SU-DHL-6 (cell line): Measurements from ENCODE around the gene ZNF532.

ENCODE experiments used
- H2AFZ ChIP-seq: fragments of 200-600 bp; sonication (generic); 2 replicates; pipeline ENCODE4 v1.6.1; 2014; ENCODE audit warnings: low read depth, mild to moderate bottlenecking, moderate library complexity, mixed read lengths, antibody characterized with exemption, low read length; ENCODE audit not compliant: severe bottlenecking
- H3F3A ChIP-seq: fragments of 200-600 bp; shearing (Covaris generic); 2 replicates; pipeline ENCODE4 v1.6.0; 2016; ENCODE audit warnings: antibody characterized with exemption, mild to moderate bottlenecking; ENCODE audit not compliant: insufficient read depth
- H3K27ac ChIP-seq: fragments of 200-600 bp; sonication (generic); 2 replicates; pipeline ENCODE4 v1.5.1; 2016; ENCODE audit warnings: low read depth, mild to moderate bottlenecking, low read length, moderate library complexity, mixed read lengths
- H3K27me3 ChIP-seq: fragments of 200-600 bp; sonication (generic), shearing (Covaris generic); 2 replicates; pipeline ENCODE4 v1.6.0; 2014; ENCODE audit warnings: mild to moderate bottlenecking, low read length
- H3K36me3 ChIP-seq: fragments of 200-600 bp; sonication (generic); 2 replicates; pipeline ENCODE4 v1.6.1; 2014; ENCODE audit warnings: mild to moderate bottlenecking, low read length, mixed read lengths
- H3K4me2 ChIP-seq: fragments of 300-600, 200-600 bp; shearing (Covaris generic), sonication (generic); 2 replicates; pipeline ENCODE4 v1.6.0; 2014; ENCODE audit warnings: low read length, low read depth, mild to moderate bottlenecking; ENCODE audit not compliant: poor library complexity, severe bottlenecking
- H3K4me3 ChIP-seq: fragments of 200-600 bp; sonication (generic); 2 replicates; pipeline ENCODE4 v1.5.1; 2014; ENCODE audit warnings: antibody characterized with exemption, low read length, mild to moderate bottlenecking, mixed read lengths; ENCODE audit not compliant: insufficient read depth, poor library complexity, severe bottlenecking
- H3K79me2 ChIP-seq: fragments of 200-600 bp; sonication (generic); 2 replicates; pipeline ENCODE4 v1.6.1; 2014; ENCODE audit warnings: mild to moderate bottlenecking, low read length, moderate library complexity; ENCODE audit not compliant: insufficient read depth
- H3K9ac ChIP-seq: fragments of 200-600 bp; sonication (generic); 2 replicates; pipeline ENCODE4 v1.7.0; 2014; ENCODE audit warnings: mild to moderate bottlenecking, low read length
- H3K9me2 ChIP-seq: fragments of 200-600 bp; sonication (generic); replicated peaks from 2 replicates; pipeline ENCODE4 v1.6.1; 2014; ENCODE audit warnings: low read length; ENCODE audit not compliant: insufficient read depth
- H3K9me3 ChIP-seq: fragments of 200-600 bp; sonication (generic); 2 replicates; pipeline ENCODE4 v1.6.1; 2014; ENCODE audit warnings: low read length, mixed read lengths; ENCODE audit not compliant: insufficient read depth
- H4K20me1 ChIP-seq: fragments of 200-600 bp; sonication (generic); 2 replicates; pipeline ENCODE4 v1.6.1; 2014; ENCODE audit warnings: low read depth, mild to moderate bottlenecking, antibody characterized with exemption, low read length, moderate library complexity, mixed read lengths
- CTCF ChIP-seq: fragments of 200-600 bp; sonication (generic); IDR thresholded peaks from one replicate; pipeline ENCODE4 v1.5.1; 2017; ENCODE audit warnings: antibody characterized with exemption, mild to moderate bottlenecking, low read length, moderate library complexity; ENCODE audit not compliant: insufficient read depth, poor library complexity, severe bottlenecking
- EZH2phosphoT487 ChIP-seq: fragments of 200-600 bp; sonication (generic), shearing (Covaris generic); conservative IDR thresholded peaks from 2 replicates; pipeline ENCODE4 v1.6.1; 2018; ENCODE audit warnings: mild to moderate bottlenecking, antibody characterized with exemption, low read length, moderate library complexity, mixed read lengths

ZNF532 gene

GRCh38 chr18:58898010-58898799 is 33.5 kb downstream of the ZNF532 start:
- Histone ChIP-seq H2AFZ (no peak overlapping the region), H3K9me2 (no peaks in the 10 kb centered on the region), H4K20me1 (no peaks in the 10 kb centered on the region), H3K27me3 (no peaks in the 10 kb centered on the region), H3K9me3 (no peaks in the 10 kb centered on the region), H3K9ac (peak overlapping the region; percentile 76), H3K4me2 (peak overlapping the region; percentile 90), H3F3A (peaks cover 76% of the 10 kb centered on the region), H3K4me3 (peak overlapping the region; percentile 78), H3K27ac (peak overlapping the region; percentile 95), H3K36me3 (peaks cover 15% of the 10 kb centered on the region), H3K79me2 (peaks cover 85% of the 10 kb centered on the region)
- no peak for TF ChIP-seq EZH2phosphoT487

GRCh38 chr18:58900015-58900649 is 35.5 kb downstream of the ZNF532 start:
- Histone ChIP-seq H3F3A (peaks cover 81% of the 10 kb centered on the region), H3K9me2 (no peaks in the 10 kb centered on the region), H3K9ac (peak overlapping the region; percentile 76), H3K4me2 (peak overlapping the region; percentile 90), H3K27me3 (no peaks in the 10 kb centered on the region), H3K4me3 (peak overlapping the region; percentile 78), H3K9me3 (no peaks in the 10 kb centered on the region), H2AFZ (no peak overlapping the region), H3K36me3 (peaks cover 27% of the 10 kb centered on the region), H4K20me1 (no peaks in the 10 kb centered on the region), H3K79me2 (peaks cover 96% of the 10 kb centered on the region), H3K27ac (peak overlapping the region; percentile 95)
- no peak for TF ChIP-seq CTCF
- TF ChIP-seq EZH2phosphoT487, result no peak

GRCh38 chr18:58901143-58901542 is 36.5 kb downstream of the ZNF532 start:
- Histone ChIP-seq H3K4me3 (peak overlapping the region; percentile 78), H3F3A (peaks cover 72% of the 10 kb centered on the region), H3K36me3 (peaks cover 31% of the 10 kb centered on the region), H3K9me3 (no peaks in the 10 kb centered on the region), H4K20me1 (no peaks in the 10 kb centered on the region), H3K27me3 (no peaks in the 10 kb centered on the region), H3K9me2 (no peaks in the 10 kb centered on the region), H3K79me2 (peaks cover 98% of the 10 kb centered on the region), H3K4me2 (peak overlapping the region; percentile 90), H3K9ac (peak overlapping the region; percentile 76), H2AFZ (no peak overlapping the region), H3K27ac (peak overlapping the region; percentile 95)
- TF ChIP-seq CTCF (no peak), EZH2phosphoT487 (no peak)

GRCh38 chr18:58901783-58902182 is 37.1 kb downstream of the ZNF532 start:
- Histone ChIP-seq H3K9ac (peak overlapping the region; percentile 76), H2AFZ (no peak overlapping the region), H3K79me2 (peaks cover 100% of the 10 kb centered on the region), H3K4me3 (no peak overlapping the region), H3K9me3 (no peaks in the 10 kb centered on the region), H3F3A (peaks cover 72% of the 10 kb centered on the region), H3K27me3 (no peaks in the 10 kb centered on the region), H3K27ac (peak overlapping the region; percentile 95), H3K9me2 (no peaks in the 10 kb centered on the region), H3K4me2 (peak overlapping the region; percentile 90), H4K20me1 (no peaks in the 10 kb centered on the region), H3K36me3 (peaks cover 31% of the 10 kb centered on the region)
- TF ChIP-seq CTCF (no peak), EZH2phosphoT487 (no peak)
